Adrenal gland (tissue), 5 donors: ENCODE measurements around the gene GBA3.

ENCODE experiments used
- POLR2A ChIP-seq, 2 donors: fragments of 450-650 bp; IDR thresholded peaks; one replicate each; pipeline ENCODE4 v1.6.1; 2017; ENCODE audit warnings: antibody characterized with exemption in 2 of 2, mild to moderate bottlenecking in 2 of 2, moderate library complexity in 1 of 2
- TF ChIP-seq, protein P1 (sequence below), 6 experiments: fragments of 450-650 bp in 4 of 6; fragments of 200-600 bp in 2 of 6; sonication (generic) in 1 of 6; IDR thresholded peaks; 1 replicate in 5 of 6; 2 replicates in 1 of 6; pipeline versions ENCODE4 v1.5.1 to v1.8.0; 2016 to 2021; ENCODE audit warnings: antibody characterized with exemption in 6 of 6, mild to moderate bottlenecking in 2 of 6, moderate library complexity in 1 of 6
- donor health status: DM: no; HTN: no; CAD: no.

DNA sequence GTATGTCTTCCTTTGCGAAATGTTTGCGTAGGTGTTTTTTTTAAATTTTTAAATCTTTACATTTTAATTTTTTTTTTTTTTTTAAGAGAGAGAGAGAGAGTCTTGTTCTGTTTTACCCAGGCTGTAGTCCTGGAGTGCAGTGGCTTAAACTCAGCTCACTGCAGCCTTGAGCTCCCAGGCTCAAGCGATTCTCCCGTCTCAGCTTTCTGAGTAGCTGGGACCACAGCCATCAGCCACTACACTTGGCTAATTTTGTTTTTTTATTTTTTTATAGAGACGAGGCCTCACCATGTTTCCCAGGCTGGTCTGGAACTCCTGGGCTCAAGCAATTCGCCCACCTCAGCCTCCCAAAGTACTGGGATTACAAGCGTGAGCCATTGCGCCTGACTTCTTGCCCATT is 43.7 kb upstream of the GBA3 start:
- TF ChIP-seq POLR2A (IDR thresholded peaks at IDR 0.05): no peak
- TF ChIP-seq, protein P1, sequence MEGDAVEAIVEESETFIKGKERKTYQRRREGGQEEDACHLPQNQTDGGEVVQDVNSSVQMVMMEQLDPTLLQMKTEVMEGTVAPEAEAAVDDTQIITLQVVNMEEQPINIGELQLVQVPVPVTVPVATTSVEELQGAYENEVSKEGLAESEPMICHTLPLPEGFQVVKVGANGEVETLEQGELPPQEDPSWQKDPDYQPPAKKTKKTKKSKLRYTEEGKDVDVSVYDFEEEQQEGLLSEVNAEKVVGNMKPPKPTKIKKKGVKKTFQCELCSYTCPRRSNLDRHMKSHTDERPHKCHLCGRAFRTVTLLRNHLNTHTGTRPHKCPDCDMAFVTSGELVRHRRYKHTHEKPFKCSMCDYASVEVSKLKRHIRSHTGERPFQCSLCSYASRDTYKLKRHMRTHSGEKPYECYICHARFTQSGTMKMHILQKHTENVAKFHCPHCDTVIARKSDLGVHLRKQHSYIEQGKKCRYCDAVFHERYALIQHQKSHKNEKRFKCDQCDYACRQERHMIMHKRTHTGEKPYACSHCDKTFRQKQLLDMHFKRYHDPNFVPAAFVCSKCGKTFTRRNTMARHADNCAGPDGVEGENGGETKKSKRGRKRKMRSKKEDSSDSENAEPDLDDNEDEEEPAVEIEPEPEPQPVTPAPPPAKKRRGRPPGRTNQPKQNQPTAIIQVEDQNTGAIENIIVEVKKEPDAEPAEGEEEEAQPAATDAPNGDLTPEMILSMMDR (IDR thresholded peaks at IDR 0.05): no peak
